ENCODE measurements around the gene CUX1.

CUX1 gene

DNA sequence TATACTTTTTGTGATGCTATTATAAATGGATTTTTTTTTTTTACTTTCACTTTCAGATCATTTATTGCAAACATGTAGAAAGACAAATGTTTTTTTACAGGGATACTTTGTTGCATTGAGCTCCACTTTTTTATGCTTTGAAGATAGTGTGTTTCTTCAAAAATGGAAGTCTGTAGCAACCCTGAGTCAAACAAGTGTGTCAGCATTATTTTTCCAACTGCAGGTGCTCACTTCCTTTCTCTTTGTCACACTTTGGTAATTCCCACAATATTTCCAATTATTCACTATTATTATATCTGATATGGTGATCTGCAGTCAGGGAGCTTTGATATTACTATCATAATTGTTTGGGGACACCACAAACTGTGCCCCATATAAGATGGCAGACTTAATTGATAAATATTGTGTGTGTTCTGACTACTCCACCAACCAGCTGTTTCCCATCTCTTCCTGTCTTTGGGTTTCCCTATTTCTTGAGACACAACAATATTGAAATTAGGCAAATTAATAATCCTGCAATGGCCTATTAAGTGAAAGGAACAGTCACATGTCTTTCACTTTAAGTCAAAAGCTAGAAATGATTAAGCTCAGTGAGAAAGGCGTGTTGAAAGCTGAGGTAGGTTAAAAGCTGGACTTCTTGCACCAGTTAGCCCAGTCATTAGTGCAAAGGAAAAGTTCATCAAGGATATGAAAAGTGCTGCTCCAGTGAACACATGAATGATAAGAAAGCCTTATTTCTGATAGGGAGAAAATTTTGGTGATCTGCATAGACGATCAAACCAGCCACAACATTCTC, 238.0 kb downstream of the CUX1 start:
- DNase-seq = peak; percentile 19

DNA sequence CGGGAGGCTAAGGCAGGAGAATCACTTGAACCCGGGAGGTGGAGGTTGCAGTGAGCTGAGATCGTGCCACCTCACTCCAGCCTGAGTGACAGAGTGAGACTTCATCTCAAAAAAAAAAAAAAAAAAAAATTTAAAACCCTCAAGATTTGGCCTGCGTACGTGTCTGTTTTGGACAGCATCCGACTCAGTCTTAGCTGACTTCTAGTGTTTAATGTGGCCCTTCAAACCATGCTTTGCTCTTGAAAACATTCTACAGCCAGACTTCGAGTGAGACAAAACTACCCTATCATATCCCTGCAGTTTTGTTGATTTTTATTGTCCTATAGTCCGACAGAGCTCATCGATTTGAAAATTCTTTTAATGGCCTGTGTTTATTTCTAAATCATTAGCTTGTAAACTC, 242.1 kb downstream of the CUX1 start:
- DNase-seq = no peak

DNA sequence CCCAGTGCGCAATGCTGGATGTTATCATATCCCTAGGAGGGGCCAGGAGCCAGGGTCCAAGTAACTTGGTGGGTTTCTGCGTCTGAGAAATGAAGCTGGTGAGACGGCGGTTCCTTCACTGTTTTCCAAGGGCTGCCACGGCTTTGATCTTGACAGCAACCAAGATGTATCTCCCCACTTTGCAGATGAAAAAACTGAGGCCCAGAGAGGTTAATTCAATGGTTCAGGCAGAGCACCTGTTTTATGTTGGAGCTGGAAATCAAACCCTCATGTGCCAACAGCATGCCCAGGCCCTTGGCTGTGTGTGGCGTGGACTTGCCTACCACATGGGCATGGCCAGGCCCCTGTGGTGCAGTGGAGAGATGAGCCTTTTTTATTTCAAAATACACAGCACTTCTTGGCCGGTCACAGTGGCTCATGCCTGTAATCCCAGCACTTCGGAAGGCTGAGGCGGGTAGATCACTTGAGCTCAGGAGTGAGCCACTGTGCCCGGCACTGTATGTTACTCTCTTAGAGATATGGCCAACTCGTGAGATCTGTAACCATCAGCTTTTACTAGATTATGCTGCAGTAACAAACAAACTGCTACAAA, 244.0 kb downstream of the CUX1 start:
- DNase-seq = no peak

DNA sequence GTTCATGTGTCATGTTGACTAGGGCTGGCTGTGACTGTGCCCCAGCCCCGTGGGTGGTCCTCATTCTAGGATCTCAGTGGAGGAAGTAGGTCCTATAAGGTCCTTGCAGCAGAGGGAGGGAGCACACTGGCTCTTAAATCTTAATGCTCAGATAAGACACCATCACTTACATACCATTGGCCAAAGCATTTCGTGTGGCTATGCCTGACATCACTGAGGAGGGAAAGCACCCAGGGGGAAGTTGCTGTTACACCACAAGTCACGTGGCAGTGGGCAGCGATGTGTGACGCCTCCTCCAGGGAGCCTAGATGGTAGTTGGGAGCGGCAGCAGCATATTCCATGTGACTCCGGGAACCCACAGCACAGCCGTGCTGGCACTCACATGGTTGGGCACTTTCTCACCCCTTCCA, 244.6 kb downstream of the CUX1 start:
- DNase-seq = peak; percentile 98

DNA sequence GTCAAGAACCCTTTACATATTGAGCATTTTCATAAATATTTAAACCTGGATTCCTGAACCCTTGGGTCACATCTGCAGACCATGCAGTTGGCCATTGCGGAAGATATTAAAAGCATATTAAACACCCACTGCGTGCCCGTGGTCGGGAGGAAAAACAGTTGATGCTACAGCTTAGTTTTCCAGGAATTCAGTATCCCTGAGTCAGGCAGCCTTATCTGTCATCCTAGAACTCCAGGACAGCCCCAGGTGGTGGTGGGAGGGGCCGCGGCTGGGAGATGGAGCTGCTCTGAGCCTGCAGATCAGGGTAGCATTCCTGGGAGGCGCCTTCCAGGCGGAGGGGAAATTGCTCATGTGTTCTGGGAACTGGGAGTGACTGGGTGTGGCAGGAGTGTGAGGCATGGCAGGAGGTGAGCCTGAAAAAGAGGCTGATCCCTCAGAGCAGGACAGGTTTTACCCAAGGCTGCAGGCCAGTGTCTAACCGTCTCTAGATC, 246.3 kb downstream of the CUX1 start:
- DNase-seq = no peak

DNA sequence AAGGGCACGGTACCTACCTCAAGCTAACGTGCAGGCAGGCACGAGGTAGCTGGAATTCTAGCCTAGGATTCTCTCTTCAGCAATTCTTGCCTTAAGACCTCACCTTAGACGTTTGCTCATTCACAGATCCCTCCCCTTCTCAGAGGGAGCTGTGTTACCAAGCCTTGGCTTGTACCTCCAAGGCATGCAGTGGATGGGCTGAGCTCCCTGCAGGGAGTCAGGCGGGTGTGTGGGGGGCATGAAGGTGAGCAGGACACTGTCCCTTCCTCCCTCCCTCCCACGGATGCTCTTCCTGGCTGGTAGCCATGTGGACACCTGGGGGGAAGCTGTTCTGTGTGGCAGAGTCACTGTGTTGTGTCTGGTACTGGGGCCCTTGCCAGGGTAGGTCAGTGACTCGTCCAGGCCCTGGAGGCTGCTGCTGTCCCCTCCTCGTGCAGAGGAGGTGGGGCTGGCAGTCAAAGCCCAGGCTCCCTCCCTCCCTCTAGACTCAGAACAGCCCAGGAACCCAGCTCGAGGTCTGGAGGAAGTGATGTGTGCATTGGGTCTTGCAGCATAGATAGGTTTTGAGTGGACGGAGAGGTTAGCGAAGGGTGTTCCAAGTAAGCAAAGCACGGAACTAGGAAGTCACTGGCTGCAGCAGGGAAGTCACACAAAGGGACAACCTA, 247.1 kb downstream of the CUX1 start:
- peak; percentile 89 for DNase-seq

DNA sequence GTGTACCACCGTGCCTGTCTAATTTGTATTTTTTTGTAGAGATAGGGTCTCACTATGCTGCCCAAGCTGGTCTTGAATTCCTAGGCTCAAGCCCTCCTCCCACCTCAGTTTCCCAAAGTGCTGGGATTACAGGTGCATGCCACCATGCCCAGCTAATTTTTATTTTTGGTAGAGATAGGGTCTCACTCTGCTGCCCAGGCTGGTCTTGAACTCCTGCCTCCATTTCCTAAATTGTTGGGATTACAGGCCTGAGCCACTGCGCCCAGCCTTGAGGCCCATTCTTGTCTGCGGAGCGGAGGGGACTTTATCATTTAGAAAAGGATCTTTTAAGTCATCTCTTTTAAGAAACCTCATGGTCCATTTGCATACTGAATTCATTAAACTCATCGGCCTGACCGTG, 247.8 kb downstream of the CUX1 start:
- DNase-seq = no peak

DNA sequence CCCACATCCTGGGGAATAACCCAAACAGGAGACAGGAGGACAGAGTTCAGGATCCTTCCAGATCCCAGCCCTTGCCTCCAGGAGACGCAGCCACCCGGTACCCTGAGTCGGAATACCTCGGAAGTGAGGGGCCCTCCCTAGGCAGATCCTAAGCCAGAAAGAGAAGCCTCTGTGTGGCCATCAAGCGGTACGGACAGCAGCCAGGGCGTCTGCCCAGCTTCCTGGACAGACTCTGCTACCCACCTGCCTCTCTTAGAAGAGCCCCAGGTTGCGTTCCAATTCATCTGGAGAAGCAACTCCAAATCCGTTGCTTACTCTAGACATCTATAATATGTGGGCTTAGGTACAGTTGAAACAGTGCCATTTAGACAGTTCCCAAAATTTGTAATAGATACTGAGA, 249.1 kb downstream of the CUX1 start:
- no peak for DNase-seq

DNA sequence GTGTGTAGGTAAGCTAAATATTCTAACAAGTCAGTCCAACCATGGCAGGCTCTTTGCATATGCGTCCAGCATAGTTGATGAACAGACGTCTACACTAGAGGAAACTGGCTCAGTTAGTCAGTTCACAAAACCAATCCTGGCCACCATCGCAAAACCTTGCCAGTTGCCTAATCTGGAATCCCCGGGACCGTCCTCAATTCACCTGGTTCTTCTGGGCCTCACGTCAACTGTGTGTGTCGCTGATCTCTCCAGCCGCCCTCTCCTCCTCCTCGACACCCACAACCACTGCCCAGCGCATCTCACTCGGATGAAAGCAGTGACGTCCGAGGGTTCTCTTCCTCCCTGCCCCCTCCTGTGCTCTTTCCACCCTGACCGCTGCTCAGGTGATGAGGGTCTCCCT, 251.4 kb downstream of the CUX1 start:
- no peak for DNase-seq

DNA sequence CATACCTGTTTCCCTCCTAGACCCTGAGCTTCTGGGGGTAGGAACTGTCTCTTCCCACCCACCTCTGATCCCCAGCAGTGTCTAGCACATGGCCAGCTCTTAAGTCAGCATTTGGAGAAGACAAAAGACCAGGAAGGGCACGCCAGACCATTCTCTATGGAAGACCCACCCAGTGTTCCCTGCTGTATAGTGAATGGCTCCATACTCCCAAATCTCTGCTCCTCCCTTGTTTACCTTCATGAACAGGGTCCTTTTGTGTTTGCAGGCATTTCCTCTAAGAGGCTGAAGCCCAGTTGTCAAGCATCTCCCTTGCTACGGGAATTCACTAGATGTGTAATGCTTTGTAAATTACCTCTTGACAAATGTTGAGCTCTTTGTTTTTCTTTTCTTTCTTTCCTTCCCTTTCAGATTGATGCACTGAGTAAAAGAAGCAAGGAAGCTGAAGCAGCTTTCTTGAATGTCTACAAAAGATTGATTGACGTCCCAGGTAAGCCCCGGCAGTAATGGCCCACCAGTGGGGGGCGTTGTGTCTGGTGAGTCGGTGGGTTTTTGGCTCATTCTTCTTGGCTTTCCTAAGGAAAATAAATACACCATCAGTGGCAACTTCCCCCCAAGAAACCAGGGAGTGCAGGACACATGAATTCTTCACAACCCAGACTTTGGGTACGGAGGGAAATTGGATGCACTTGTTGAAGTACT, 252.7 kb downstream of the CUX1 start:
- DNase-seq = no peak

DNA sequence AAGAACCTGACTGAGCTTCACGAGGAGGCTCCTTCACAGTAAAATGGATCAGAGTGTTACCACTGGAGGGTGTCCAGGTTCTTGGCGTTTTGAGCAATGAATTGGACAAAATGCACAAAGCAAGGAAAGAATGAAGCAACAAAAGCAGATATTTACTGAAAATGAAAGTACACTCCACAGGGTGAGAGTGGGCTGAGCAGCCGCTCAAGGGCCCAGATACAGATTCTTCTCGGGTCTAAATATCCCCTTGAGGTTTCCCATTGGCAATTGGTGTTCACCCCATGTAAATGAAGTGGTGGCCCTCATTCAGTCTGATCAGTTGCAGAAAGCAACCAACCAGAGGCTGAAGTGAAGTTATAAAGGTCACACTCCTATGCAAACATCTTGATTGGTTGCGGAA, 254.6 kb downstream of the CUX1 start:
- DNase-seq = no peak

DNA sequence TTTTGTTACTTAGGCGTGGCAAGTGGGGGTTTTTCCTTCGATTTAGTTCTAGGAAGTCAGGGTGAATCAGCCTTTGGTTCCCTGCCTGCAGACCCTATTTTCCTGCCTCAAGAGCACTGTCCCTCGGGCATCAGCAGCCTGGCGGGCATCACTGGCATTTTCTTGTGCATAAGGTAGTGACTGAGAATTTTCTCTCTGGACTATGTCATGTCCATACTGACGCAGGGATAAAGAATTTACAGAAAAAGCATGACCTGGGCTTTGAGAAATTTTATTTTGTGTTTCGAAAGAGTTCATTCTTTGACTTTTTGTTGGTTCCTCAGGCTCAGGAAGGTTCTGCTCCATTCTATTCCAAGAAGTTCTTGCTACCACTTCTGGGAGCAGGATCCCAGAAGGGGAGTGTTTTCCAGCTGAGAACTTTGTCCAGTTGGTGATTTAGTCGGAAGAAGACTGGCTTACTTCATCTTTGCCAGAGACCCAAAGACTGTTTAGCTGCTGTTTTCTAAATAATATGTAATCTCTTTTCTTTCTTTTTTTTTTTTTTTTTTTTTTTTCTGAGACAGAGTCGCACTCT, 255.3 kb downstream of the CUX1 start:
- no peak for DNase-seq

DNA sequence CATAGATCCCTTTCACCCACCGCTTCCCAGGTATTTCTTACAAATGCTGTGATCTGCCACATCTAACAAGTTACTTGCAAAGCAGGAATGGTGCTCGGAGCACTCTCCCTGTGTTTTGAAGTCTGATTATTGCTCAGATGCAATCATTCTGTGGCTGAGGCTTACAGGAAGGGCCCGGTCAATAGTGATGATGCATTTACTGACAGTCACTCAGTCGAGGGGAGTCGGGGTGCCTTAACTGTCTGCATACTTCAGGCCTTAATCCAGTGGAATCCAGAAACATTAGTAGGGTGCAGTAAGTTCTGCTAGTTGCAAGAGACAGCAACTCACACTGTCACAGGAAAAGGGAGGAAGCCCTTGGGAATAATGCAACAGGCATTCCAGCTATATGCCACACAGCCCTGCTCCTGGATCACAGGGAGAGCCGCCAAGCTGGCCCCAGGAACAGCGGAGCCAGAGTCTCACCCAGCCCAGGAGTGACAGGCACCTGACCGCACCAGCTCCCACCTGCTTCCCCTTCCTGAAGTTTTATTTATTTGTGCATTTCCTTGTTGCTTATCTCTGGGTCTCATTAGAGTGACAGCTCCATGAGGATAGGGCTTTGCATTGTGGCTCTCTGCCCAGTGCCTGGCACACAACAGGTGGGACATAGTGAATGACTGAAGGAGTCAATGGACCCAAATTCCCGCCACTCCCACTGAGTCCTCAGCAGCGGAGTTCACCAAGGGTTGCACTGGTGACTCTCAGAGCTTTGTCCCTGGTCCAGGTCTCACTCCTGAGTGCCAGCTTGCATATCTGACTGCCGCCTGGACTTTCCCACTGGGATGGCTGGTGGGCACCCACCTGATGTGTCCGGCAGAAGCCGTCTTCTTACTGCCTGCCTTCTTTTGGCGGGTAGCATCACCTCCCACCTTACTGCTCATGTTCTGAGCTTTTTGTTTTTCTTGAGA, 256.8 kb downstream of the CUX1 start:
- no peak for DNase-seq

DNA sequence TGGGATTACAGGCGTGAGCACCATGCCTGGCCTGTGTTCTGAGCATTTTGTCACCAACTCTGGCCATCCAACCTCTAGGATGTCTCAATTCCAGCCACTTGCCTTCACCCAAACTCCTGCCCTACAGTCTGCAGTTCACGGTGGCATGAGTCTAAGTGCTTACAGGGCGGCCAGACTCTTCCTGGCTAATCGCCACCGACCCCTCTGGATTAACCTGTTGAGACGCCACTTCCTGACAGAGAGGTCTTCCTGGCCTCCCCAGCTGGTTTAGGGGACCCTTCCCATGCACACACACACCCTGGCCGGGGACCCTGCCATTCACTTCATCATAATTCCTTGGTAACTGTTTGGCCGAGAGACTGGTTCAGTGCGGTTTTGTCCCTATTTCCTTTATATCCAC, 257.7 kb downstream of the CUX1 start:
- DNase-seq = no peak

DNA sequence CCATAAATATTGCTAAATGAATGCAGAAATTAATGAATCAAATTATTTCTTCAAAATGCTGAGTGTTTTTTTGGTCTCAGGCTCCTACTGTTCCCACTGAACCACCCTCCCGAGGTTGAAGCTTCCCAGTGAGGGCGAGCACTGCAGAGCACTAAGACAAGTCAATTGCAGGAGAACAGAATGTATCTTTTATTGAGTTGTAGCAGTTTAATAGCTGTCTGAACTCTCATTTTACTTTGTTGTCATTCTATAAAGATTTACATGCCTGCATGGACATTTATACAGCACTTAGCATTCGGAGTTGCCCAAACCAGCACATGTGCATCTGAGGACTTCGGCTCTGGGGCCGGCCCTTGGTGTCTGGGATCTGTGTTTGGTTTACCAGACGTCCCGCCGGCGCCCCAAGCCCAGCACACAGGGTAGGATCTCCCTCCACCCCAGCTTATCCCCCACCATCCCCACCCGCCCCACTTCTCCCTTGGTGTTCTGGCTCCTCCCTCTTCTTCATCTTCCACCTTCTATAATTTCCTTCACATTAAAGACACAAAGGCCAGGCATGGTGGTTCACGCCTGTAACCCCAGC, 258.2 kb downstream of the CUX1 start:
- no peak for DNase-seq

DNA sequence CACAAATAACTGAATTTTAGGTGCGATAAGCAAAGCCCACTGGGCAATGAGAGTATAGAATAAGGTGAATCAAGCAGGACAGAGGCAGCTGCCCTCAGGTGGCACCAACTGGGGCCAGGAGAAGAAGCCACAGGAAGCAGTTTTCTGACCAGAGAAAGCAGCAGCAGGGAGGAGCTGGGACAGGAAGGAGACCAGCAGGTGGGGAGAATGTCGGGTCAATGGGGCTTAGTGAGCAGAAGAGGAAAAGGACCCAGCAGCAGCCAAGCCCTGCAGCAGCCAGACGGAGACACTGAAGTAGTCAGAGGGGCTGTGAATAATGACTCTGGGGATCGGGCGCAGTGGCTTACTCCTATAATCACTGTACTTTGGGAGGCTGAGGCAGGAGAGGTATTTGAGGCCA, 259.7 kb downstream of the CUX1 start:
- no peak for DNase-seq

DNA sequence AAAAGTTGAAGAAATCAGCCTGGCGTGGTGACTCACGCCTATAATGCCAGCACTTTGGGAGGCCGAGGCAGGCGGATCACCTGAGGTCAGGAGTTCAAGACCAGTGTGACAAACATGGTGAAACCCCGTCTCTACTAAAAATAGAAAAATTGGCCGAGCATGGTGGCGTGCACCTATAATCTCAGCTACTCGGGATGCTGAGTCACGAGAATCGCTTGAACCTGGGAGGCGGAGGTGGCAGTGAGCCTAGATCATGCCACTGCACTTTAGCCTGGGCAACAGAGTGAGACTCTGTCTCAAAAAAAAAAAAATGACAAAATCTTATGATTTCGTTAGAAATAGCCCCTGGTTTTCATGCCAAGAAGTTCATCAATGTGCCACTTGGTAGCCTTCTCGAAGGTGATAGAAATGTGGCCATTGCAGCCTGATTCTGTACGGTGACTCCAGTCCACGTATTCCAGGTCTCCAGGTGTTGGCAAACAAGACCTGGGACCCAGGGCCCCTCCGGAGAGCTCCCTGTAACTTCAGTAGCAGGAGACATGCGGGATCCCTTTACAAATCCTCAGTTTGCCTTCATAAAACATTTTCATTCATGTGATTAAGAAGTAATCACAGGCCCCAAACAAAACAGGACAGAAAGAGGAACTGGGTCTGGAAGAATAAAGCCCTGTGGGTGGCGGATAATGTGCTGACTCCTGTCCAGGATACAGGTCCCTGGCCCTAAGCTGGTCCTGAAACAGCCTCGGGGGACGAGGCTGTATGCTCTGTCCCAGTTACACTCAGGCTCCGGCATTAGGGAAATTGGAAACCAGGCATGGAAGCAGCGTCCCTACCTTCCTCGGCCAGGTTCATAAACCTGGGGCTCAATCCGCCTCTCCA, 262.0 kb downstream of the CUX1 start:
- peak; percentile 37 for DNase-seq

DNA sequence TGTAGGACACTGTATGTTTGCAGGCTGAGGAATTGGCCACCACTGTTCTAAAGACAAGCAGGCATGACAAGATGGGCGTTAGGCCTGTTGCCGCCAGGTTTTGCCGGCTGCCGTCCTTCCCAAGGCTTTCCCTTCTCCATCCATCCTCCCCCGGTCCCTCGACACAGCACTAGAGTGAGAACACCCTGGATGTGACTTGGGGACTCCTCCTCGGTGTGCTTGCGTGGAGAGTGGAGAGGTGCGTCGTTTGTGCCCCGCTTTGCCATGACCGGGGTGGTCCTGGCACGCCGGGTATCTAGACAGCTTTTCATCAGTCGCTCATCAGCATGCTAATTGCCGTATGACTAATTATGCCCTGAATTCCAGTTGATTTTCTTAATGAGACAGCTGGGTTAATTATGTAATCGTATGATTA, 262.6 kb downstream of the CUX1 start:
- no peak for DNase-seq

DNA sequence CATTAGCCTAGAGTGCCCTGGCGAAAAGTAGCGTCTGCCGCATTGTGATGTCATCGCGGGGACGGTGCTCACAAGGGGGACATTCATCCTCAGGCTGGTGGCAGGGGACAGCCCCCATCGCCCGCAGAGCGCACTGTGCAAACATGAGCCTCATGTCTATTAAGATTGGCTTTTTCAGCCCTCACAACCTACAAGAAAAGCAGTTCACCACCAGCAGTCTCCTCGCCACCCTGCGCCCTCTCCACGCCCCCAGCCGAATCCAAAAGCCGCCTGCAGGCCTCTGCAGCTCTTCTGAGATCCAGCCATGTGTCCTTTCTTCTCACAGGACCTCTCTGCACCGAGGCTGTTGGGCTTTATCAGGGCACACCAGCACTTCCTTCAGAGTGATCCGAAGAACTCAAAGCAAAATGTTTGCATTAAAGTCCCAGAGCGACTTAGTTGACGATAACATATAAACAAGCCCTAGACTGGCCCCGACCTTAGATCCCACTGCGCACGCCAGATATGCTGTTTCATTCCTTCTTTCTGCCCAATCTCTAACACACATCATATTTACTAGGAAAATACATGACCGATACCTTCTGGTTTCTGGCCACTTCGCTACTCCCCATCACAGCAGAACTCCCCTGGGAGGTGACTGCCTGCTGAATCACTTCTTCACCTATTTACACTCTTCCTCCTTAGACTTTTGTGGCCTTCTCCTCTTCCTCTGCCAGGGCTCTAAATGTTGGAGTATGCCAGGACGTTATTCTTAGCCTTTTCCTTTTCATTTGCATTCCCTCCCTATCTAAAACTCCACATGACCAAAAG, 263.2 kb downstream of the CUX1 start:
- no peak for DNase-seq

DNA sequence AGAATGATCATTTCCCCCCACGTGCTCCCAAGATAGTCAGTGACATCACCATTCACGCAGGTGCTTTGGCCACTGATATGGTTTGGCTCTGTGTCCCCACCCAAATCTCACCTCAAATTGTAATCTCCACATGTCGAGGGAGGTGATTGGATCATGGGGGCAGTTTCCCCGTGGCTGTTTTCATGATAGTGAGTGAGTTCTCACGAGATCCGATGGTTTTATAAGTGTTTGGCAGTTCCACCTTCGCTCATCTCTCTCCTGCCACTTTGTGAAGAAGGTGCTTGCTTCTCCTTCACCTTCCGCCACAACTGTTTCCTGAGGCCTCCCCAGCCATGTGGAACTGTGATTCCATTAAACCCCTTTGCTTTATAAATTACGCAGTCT, 263.8 kb downstream of the CUX1 start:
- no peak for DNase-seq
